Gastrocnemius medialis (tissue), 4 donors: ENCODE measurements around the gene TMPRSS2.

Experiments used
- CTCF ChIP-seq, 5 experiments: fragments of 450-650 bp in 3 of 5; fragments of 200-600 bp in 2 of 5; sonication (generic) in 2 of 5; IDR thresholded peaks in 4 of 5; conservative IDR thresholded peaks in 1 of 5; 1 replicate in 4 of 5; 2 replicates in 1 of 5; pipeline ENCODE4 v1.5.1; 2016 to 2019; ENCODE audit warnings: antibody characterized with exemption in 5 of 5, mild to moderate bottlenecking in 3 of 5, moderate library complexity in 3 of 5
- POLR2A ChIP-seq, 2 donors: fragments of 450-650 bp; IDR thresholded peaks; one replicate each; pipeline ENCODE4 v1.6.1; 2017; ENCODE audit warnings: antibody characterized with exemption in 2 of 2, mild to moderate bottlenecking in 2 of 2, moderate library complexity in 2 of 2

GRCh38 chr21:41542727-41543126 is 34.8 kb upstream of the TMPRSS2 start:
- TF ChIP-seq CTCF (IDR thresholded peaks at IDR 0.05 in 4 of 5, conservative IDR thresholded peaks at IDR 0.05 in 1 of 5) (no peak), POLR2A (IDR thresholded peaks at IDR 0.05) (no peak)
